LNCAP (cell line): Measurements from ENCODE around the gene CAPNS2.

Experiments
- TF ChIP-seq, protein P1 (sequence below): fragments of 450-650 bp; IDR thresholded peaks from 2 replicates; pipeline ENCODE4 v1.5.1; 2017; ENCODE audit warnings: mild to moderate bottlenecking

Gene CAPNS2

DNA sequence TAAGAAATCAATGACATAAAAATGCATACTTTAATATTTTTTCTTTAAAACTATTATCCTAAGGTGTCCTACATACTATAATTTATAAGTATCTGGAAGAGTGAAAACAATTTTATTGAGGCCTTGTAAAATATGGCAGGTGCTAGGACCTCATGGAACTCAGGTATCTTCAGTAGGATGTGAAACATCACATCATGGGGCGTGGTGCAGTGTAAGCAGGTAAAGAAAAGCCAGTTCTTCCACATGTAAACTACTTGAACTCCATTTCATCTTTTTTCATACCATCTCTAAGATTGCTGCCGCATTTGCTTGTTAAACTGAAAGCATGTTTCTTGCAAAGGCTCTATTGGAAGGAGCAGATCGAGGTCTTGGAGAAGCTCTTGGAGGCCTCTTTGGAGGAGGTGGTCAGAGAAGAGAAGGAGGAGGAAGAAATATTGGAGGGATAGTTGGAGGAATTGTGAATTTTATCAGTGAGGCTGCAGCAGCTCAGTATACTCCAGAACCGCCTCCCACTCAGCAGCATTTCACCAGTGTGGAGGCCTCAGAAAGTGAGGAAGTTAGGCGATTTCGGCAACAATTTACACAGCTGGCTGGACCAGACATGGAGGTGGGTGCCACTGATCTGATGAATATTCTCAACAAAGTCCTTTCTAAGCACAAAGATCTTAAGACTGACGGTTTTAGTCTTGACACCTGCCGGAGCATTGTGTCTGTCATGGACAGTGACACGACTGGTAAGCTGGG, at the start of gene CAPNS2:
CAPNS2 (plus strand) TSS at position 253 of the 744 bp plus-strand sequence; CDS start at position 326, 73 bp downstream.
- TF ChIP-seq, protein P1, sequence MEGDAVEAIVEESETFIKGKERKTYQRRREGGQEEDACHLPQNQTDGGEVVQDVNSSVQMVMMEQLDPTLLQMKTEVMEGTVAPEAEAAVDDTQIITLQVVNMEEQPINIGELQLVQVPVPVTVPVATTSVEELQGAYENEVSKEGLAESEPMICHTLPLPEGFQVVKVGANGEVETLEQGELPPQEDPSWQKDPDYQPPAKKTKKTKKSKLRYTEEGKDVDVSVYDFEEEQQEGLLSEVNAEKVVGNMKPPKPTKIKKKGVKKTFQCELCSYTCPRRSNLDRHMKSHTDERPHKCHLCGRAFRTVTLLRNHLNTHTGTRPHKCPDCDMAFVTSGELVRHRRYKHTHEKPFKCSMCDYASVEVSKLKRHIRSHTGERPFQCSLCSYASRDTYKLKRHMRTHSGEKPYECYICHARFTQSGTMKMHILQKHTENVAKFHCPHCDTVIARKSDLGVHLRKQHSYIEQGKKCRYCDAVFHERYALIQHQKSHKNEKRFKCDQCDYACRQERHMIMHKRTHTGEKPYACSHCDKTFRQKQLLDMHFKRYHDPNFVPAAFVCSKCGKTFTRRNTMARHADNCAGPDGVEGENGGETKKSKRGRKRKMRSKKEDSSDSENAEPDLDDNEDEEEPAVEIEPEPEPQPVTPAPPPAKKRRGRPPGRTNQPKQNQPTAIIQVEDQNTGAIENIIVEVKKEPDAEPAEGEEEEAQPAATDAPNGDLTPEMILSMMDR: no peak

- TF ChIP-seq, protein P1: no peak
Measured at GRCh38 chr16:55521792-55522191, 44.7 kb upstream of the CAPNS2 start.

DNA sequence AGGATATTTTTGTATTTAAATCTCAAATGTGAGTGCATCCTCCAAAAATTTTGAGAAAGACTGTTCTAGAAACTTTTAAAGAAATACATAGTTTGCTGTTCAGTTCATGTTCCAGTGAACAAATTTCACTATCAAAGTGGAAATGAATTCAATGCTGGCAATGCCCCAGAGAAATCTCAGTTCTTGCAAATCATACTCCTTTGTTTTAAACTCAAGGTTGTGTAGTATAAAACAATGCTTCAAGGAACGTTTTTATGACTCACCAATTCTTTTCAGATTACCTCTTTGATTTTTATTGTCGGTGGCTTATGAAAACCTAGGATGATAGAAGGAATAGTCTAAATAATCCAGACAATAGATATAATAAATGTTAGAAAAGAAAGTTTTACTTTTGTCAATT, 40.0 kb upstream of the CAPNS2 start:
- TF ChIP-seq, protein P1: no peak

DNA sequence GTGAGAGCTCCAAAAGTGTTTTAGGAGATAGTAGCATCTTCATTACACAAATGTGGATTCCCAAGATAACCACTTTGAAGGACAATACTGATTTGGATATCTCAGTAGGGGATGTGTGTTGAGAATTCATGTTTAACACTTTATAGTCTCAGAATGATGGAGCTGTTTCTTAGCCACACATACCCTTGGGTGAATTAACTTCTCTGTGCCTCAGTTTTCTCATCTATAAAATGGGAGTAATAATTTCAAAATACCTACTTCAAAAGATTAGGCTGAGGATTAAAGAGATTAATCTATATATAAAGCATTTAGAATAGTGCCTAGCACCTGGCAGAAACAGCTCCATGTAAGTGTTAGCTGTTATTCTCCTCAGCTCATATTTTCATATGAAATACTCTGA, 38.6 kb upstream of the CAPNS2 start:
- TF ChIP-seq, protein P1: no peak

GRCh38 chr16:55529018-55529417, 37.5 kb upstream of the CAPNS2 start:
- TF ChIP-seq, protein P1: no peak

GRCh38 chr16:55530316-55530856, 36.1 kb upstream of the CAPNS2 start:
- TF ChIP-seq, protein P1: no peak

- TF ChIP-seq, protein P1: no peak
Measured at GRCh38 chr16:55532227-55532626, 34.3 kb upstream of the CAPNS2 start.
